Measurements from ENCODE around the gene CCDC40.

DNA sequence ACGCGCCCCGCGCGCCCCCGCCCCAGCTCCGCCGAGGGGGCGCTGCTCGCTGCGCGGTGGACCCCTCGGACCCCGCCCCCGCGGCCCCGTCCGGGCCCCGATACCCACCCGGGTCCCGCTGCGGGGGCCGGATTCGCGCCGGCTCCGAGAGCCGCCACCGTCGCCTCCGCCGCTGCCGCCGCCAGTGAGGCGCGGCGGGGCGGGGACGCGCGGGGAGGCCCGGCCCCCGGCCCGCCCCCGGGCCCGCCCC is 830 bp upstream of the CCDC40 start, which contains the start of gene TBC1D16:
- TF ChIP-seq POLR2A (IDR thresholded peaks at IDR 0.05; ENCODE audit: low read depth, low read length) (no peak), SP1 (IDR thresholded peaks at IDR 0.05; ENCODE audit: low read depth, low read length) (no peak)
